Measurements from ENCODE around the gene RNF4.

Gene RNF4

GRCh38 chr4:2482693-2483092 lies 13.8 kb downstream of the RNF4 start:
- no peak for ATAC-seq

GRCh38 chr4:2483237-2483636 lies 14.3 kb downstream of the RNF4 start:
- no peak for TF ChIP-seq CSDC2 (CRISPR knock-in tag; IDR thresholded peaks at IDR 0.05)
- TF ChIP-seq TCF4 (CRISPR knock-in tag; IDR thresholded peaks at IDR 0.05; ENCODE audit: borderline replicate concordance): no peak
- TF ChIP-seq CSRNP3 (CRISPR knock-in tag; IDR thresholded peaks at IDR 0.05): no peak
- TF ChIP-seq PPARA (CRISPR knock-in tag; IDR thresholded peaks at IDR 0.05; ENCODE audit: borderline replicate concordance): no peak
- no peak for TF ChIP-seq CREB5 (CRISPR knock-in tag; IDR thresholded peaks at IDR 0.05; ENCODE audit: low read depth)
- no peak for TF ChIP-seq SNAI2 (CRISPR knock-in tag; IDR thresholded peaks at IDR 0.05)
- no peak for TF ChIP-seq BACH2 (CRISPR knock-in tag; IDR thresholded peaks at IDR 0.05; ENCODE audit: borderline replicate concordance)
- no peak for TF ChIP-seq ARNTL (CRISPR knock-in tag; IDR thresholded peaks at IDR 0.05; ENCODE audit: borderline replicate concordance, low read depth)
- TF ChIP-seq ESRRG (CRISPR knock-in tag; IDR thresholded peaks at IDR 0.05): no peak
- no peak for TF ChIP-seq OSR1 (CRISPR knock-in tag; IDR thresholded peaks at IDR 0.05)
- no peak for TF ChIP-seq ZNF565 (CRISPR knock-in tag; conservative IDR thresholded peaks at IDR 0.05; ENCODE audit: low read depth)
- no peak for TF ChIP-seq PATZ1 (CRISPR knock-in tag; IDR thresholded peaks at IDR 0.05; ENCODE audit: borderline replicate concordance)
- TF ChIP-seq ISL1 (CRISPR knock-in tag; IDR thresholded peaks at IDR 0.05): no peak
- no peak for ATAC-seq

More at GRCh38 chr4:2482693-2483092, 13.8 kb downstream of the RNF4 start:
- TF ChIP-seq ZNF70 (CRISPR knock-in tag; IDR thresholded peaks at IDR 0.05) (no peak), OSR1 (CRISPR knock-in tag; IDR thresholded peaks at IDR 0.05) (no peak), TOX (CRISPR knock-in tag; IDR thresholded peaks at IDR 0.05; ENCODE audit: borderline replicate concordance) (no peak), POU6F1 (CRISPR knock-in tag; IDR thresholded peaks at IDR 0.05; ENCODE audit: borderline replicate concordance, low read depth) (no peak), ZC3H10 (CRISPR knock-in tag; IDR thresholded peaks at IDR 0.05) (no peak), CSRNP3 (CRISPR knock-in tag; IDR thresholded peaks at IDR 0.05) (no peak), BACH2 (CRISPR knock-in tag; IDR thresholded peaks at IDR 0.05; ENCODE audit: borderline replicate concordance) (no peak), PPARA (CRISPR knock-in tag; IDR thresholded peaks at IDR 0.05; ENCODE audit: borderline replicate concordance) (no peak), ZNF8 (CRISPR knock-in tag; IDR thresholded peaks at IDR 0.05) (no peak), RARB (CRISPR knock-in tag; IDR thresholded peaks at IDR 0.05) (no peak), ISL1 (CRISPR knock-in tag; IDR thresholded peaks at IDR 0.05) (no peak)

GRCh38 chr4:2484185-2484584 lies 15.3 kb downstream of the RNF4 start:
- no peak for ATAC-seq
- TF ChIP-seq ZNF565 (CRISPR knock-in tag; conservative IDR thresholded peaks at IDR 0.05; ENCODE audit: low read depth) (no peak), SNAI2 (CRISPR knock-in tag; IDR thresholded peaks at IDR 0.05) (no peak), GLIS3 (CRISPR knock-in tag; IDR thresholded peaks at IDR 0.05) (no peak), ARNTL (CRISPR knock-in tag; IDR thresholded peaks at IDR 0.05; ENCODE audit: borderline replicate concordance, low read depth) (no peak), ZC3H10 (CRISPR knock-in tag; IDR thresholded peaks at IDR 0.05) (no peak), PATZ1 (CRISPR knock-in tag; IDR thresholded peaks at IDR 0.05; ENCODE audit: borderline replicate concordance) (no peak), RARB (CRISPR knock-in tag; IDR thresholded peaks at IDR 0.05) (no peak), CSRNP3 (CRISPR knock-in tag; IDR thresholded peaks at IDR 0.05) (no peak), TCF4 (CRISPR knock-in tag; IDR thresholded peaks at IDR 0.05; ENCODE audit: borderline replicate concordance) (no peak), ZNF8 (CRISPR knock-in tag; IDR thresholded peaks at IDR 0.05) (no peak), TOX (CRISPR knock-in tag; IDR thresholded peaks at IDR 0.05; ENCODE audit: borderline replicate concordance) (no peak), ESRRG (CRISPR knock-in tag; IDR thresholded peaks at IDR 0.05) (no peak), BACH2 (CRISPR knock-in tag; IDR thresholded peaks at IDR 0.05; ENCODE audit: borderline replicate concordance) (no peak), ZFP30 (CRISPR knock-in tag; IDR thresholded peaks at IDR 0.05) (no peak), ISL1 (CRISPR knock-in tag; IDR thresholded peaks at IDR 0.05) (no peak), OSR1 (CRISPR knock-in tag; IDR thresholded peaks at IDR 0.05) (no peak), PPARA (CRISPR knock-in tag; IDR thresholded peaks at IDR 0.05; ENCODE audit: borderline replicate concordance) (no peak), CSDC2 (CRISPR knock-in tag; IDR thresholded peaks at IDR 0.05) (no peak), ZFP3 (CRISPR knock-in tag; IDR thresholded peaks at IDR 0.05) (no peak), ZNF70 (CRISPR knock-in tag; IDR thresholded peaks at IDR 0.05) (no peak)

All from SK-N-SH treated with all-trans-retinoic acid at 6 μM for 48 hours (cell line).